ENCODE data around the gene THUMPD3. TPM values are rescaled to one million over a fixed set of nuclear protein-coding genes. Genes with fewer than 3 reads are reported as not detected.

THUMPD3 gene
- total RNA-seq, 4 donors from 2014 or later, result 18.8 to 32.1 (median 25.8) TPM

GRCh38 chr3:9327578-9327977 lies 35.3 kb upstream of the THUMPD3 start:
- Histone ChIP-seq H3K36me3 (peaks cover 0 to 26% of the 10 kb centered on the region in 2 donors), H3K27me3 (no peaks in the 10 kb centered on the region), H3K4me1 (no peaks in the 10 kb centered on the region), H3K9me3 (no peaks in the 10 kb centered on the region), H3K27ac (no peak overlapping the region), H3K4me3 (no peak overlapping the region)
- WGBS, 2 donors (ENCODE audit: low coverage in 1 of 2), result 83 to 100% methylated on average over 1 of the region's 1 CpG
- TF ChIP-seq POLR2A (IDR thresholded peaks at IDR 0.05) (no peak), EP300 (IDR thresholded peaks at IDR 0.05) (no peak), CTCF (IDR thresholded peaks at IDR 0.05) (no peak), POLR2AphosphoS5 (IDR thresholded peaks at IDR 0.05) (no peak)
- ATAC-seq, result no peak

GRCh38 chr3:9330166-9330703 lies 32.6 kb upstream of the THUMPD3 start:
- no peaks in the 10 kb centered on the region for H3K27me3 ChIP-seq
- no peak overlapping the region for H3K27ac ChIP-seq
- peaks cover 0 to 5% of the 10 kb centered on the region in 2 donors for H3K36me3 ChIP-seq
- no peaks in the 10 kb centered on the region for H3K9me3 ChIP-seq
- TF ChIP-seq CTCF (IDR thresholded peaks at IDR 0.05) (no peak), POLR2A (IDR thresholded peaks at IDR 0.05) (no peak), EP300 (IDR thresholded peaks at IDR 0.05) (no peak), POLR2AphosphoS5 (IDR thresholded peaks at IDR 0.05) (no peak)
- no peak overlapping the region for H3K4me3 ChIP-seq
- ATAC-seq, result no peak
- H3K4me1 ChIP-seq, result no peaks in the 10 kb centered on the region
- WGBS, 2 donors (ENCODE audit: low coverage in 1 of 2), result 76% methylated on average over 7 of the region's 7 CpGs; no CpG with 5 or more reads in 1 of the 2 donors

- H3K27ac ChIP-seq, result no peak overlapping the region
- no peaks in the 10 kb centered on the region for H3K4me1 ChIP-seq
- no peaks in the 10 kb centered on the region for H3K9me3 ChIP-seq
- H3K4me3 ChIP-seq, result no peak overlapping the region
- H3K36me3 ChIP-seq, result no peaks in the 10 kb centered on the region
- H3K27me3 ChIP-seq, result no peaks in the 10 kb centered on the region
- WGBS, 2 donors (ENCODE audit: low coverage in 1 of 2), result 66 to 93% methylated on average over 1 to 2 of the region's 2 CpGs
- ATAC-seq, result no peak
- no peak for TF ChIP-seq POLR2AphosphoS5 (IDR thresholded peaks at IDR 0.05)
- no peak for TF ChIP-seq EP300 (IDR thresholded peaks at IDR 0.05)
- TF ChIP-seq CTCF (IDR thresholded peaks at IDR 0.05), result no peak
- TF ChIP-seq POLR2A (IDR thresholded peaks at IDR 0.05), result no peak
These were observed 31.7 kb upstream of the THUMPD3 start for GRCh38 chr3:9331171-9331570.

GRCh38 chr3:9332250-9333030 lies 30.4 kb upstream of the THUMPD3 start:
- Histone ChIP-seq H3K27me3 (no peaks in the 10 kb centered on the region), H3K4me3 (no peak overlapping the region), H3K9me3 (no peaks in the 10 kb centered on the region), H3K4me1 (no peaks in the 10 kb centered on the region), H3K27ac (no peak overlapping the region), H3K36me3 (no peaks in the 10 kb centered on the region)
- WGBS, 2 donors (ENCODE audit: low coverage in 1 of 2), result 78 to 79% methylated on average over 6 of the region's 6 CpGs
- TF ChIP-seq EP300 (IDR thresholded peaks at IDR 0.05), result no peak
- no peak for TF ChIP-seq POLR2A (IDR thresholded peaks at IDR 0.05)
- TF ChIP-seq CTCF (IDR thresholded peaks at IDR 0.05), result no peak
- no peak for TF ChIP-seq POLR2AphosphoS5 (IDR thresholded peaks at IDR 0.05)
- ATAC-seq, result no peak
